ENCODE measurements around the gene SPATA25.
A peak's percentile ranks its signal among the peaks of the same experiment; 100 is the strongest.
"Not testable (repeated sequence)": the region's sequence is repeated elsewhere in the genome, so short reads cannot be mapped to it uniquely, and the experiment has no call there.

The SPATA25 gene

GRCh38 chr20:45887346-45887715 lies at the start of gene SPATA25:
Gene SPATA25 (minus strand): TSS chr20:45887622. CDS start chr20:45887590, 32 bp downstream.
- no peak for DNase-seq

GRCh38 chr20:45935416-45936046 lies 48.1 kb upstream of the SPATA25 start:
- no peak for DNase-seq

GRCh38 chr20:45934586-45935415 lies 47.4 kb upstream of the SPATA25 start, which contains the start of gene PCIF1:
Gene PCIF1 (plus strand): TSS chr20:45934683. CDS start chr20:45939000, 4,317 bp downstream.
- DNase-seq: peak; percentile 99

GRCh38 chr20:45934046-45934585 lies 46.7 kb upstream of the SPATA25 start:
- peak; percentile 79 for DNase-seq

- peak; percentile 61 for DNase-seq
These were observed 46.0 kb upstream of the SPATA25 start for GRCh38 chr20:45933266-45934045.

- not testable (repeated sequence) for DNase-seq
These were observed 44.3 kb upstream of the SPATA25 start for GRCh38 chr20:45931680-45932079.

- DNase-seq: no peak
These were observed 39.9 kb upstream of the SPATA25 start for GRCh38 chr20:45927071-45927878.

- DNase-seq: no peak
These were observed 39.3 kb upstream of the SPATA25 start for GRCh38 chr20:45926731-45927070.

GRCh38 chr20:45925821-45926506 lies 38.5 kb upstream of the SPATA25 start:
- DNase-seq: no peak

GRCh38 chr20:45924391-45925261 lies 37.2 kb upstream of the SPATA25 start:
- no peak for DNase-seq

- DNase-seq: no peak
These were observed 34.1 kb upstream of the SPATA25 start for GRCh38 chr20:45921337-45922189.

GRCh38 chr20:45920462-45921336 lies 33.3 kb upstream of the SPATA25 start:
- DNase-seq: no peak

GRCh38 chr20:45919542-45920399 lies 32.3 kb upstream of the SPATA25 start:
- DNase-seq: no peak

GRCh38 chr20:45918779-45919537 lies 31.5 kb upstream of the SPATA25 start:
- no peak for DNase-seq

- no peak for DNase-seq
These were observed 30.8 kb upstream of the SPATA25 start for GRCh38 chr20:45918182-45918737.

GRCh38 chr20:45917790-45918141 lies 30.3 kb upstream of the SPATA25 start:
- peak; percentile 2 for DNase-seq

- no peak for DNase-seq
These were observed 25.7 kb upstream of the SPATA25 start for GRCh38 chr20:45913116-45913515.
